Measurements from ENCODE around the gene LMF1. TPM values are rescaled to one million over a fixed set of nuclear protein-coding genes. Genes with fewer than 3 reads are reported as not detected.
A peak's percentile ranks its signal among the peaks of the same experiment; 100 is the strongest.

LMF1 gene
- total RNA-seq, 1 donor from 2014 or later = 8.9 TPM

GRCh38 chr16:931171-931570 is 39.6 kb downstream of the LMF1 start:
- DNase-seq (ENCODE audit: low read depth in 2 of 2) = no peak

GRCh38 chr16:930511-930910 is 40.3 kb downstream of the LMF1 start:
- DNase-seq (ENCODE audit: low read depth in 2 of 2) = no peak

- no peak for DNase-seq (ENCODE audit: low read depth in 2 of 2)
Observed at GRCh38 chr16:930076-930475, 40.7 kb downstream of the LMF1 start.

GRCh38 chr16:929227-930073 is 41.3 kb downstream of the LMF1 start:
- DNase-seq (ENCODE audit: low read depth in 2 of 2) = no peak

GRCh38 chr16:928526-928925 is 42.3 kb downstream of the LMF1 start:
- DNase-seq (ENCODE audit: low read depth in 2 of 2) = no peak

GRCh38 chr16:927931-928330 is 42.9 kb downstream of the LMF1 start:
- no peak for DNase-seq (ENCODE audit: low read depth in 2 of 2)

- no peak for DNase-seq (ENCODE audit: low read depth in 2 of 2)
Observed at GRCh38 chr16:927406-927805, 43.4 kb downstream of the LMF1 start.

- no peak for DNase-seq (ENCODE audit: low read depth in 2 of 2)
Observed at GRCh38 chr16:926715-927114, 44.1 kb downstream of the LMF1 start.

- DNase-seq (ENCODE audit: low read depth in 2 of 2) = no peak
Observed at GRCh38 chr16:924806-925205, 46.0 kb downstream of the LMF1 start.

GRCh38 chr16:924063-924462 is 46.7 kb downstream of the LMF1 start:
- no peak for DNase-seq (ENCODE audit: low read depth in 2 of 2)

- DNase-seq (ENCODE audit: low read depth in 2 of 2) = no peak
Observed at GRCh38 chr16:923184-923583, 47.6 kb downstream of the LMF1 start.

GRCh38 chr16:922051-922450 is 48.7 kb downstream of the LMF1 start:
- no peak for DNase-seq (ENCODE audit: low read depth in 2 of 2)

- no peak for DNase-seq (ENCODE audit: low read depth in 2 of 2)
Observed at GRCh38 chr16:921321-921905, 49.4 kb downstream of the LMF1 start.

GRCh38 chr16:920717-921116 is 50.1 kb downstream of the LMF1 start:
- DNase-seq (ENCODE audit: low read depth in 2 of 2) = no peak

GRCh38 chr16:920051-920681 is 50.6 kb downstream of the LMF1 start:
- peak; percentile 22 to 57 for DNase-seq (ENCODE audit: low read depth in 2 of 2)

- no peak for DNase-seq (ENCODE audit: low read depth in 2 of 2)
Observed at GRCh38 chr16:919658-920050, 51.1 kb downstream of the LMF1 start.

- DNase-seq (ENCODE audit: low read depth in 2 of 2) = no peak
Observed at GRCh38 chr16:918741-919657, 51.8 kb downstream of the LMF1 start.

GRCh38 chr16:918068-918467 is 52.7 kb downstream of the LMF1 start:
- no peak for DNase-seq (ENCODE audit: low read depth in 2 of 2)

- DNase-seq (ENCODE audit: low read depth in 2 of 2) = no peak
Observed at GRCh38 chr16:917591-918061, 53.2 kb downstream of the LMF1 start.

- DNase-seq (ENCODE audit: low read depth in 2 of 2) = no peak
Observed at GRCh38 chr16:916035-916799, 54.6 kb downstream of the LMF1 start.

GRCh38 chr16:915546-915945 is 55.2 kb downstream of the LMF1 start:
- DNase-seq (ENCODE audit: low read depth in 2 of 2) = no peak
